SK-N-MC (cell line): ENCODE data around the gene RALGPS1.

Experiments used
- EZH2 ChIP-seq: fragments of 200-600 bp; sonication (generic); IDR thresholded peaks from one replicate; pipeline ENCODE4 v1.6.1; 2017; ENCODE audit warnings: antibody characterized with exemption
- POLR2AphosphoS5 ChIP-seq: IDR thresholded peaks from 2 replicates; pipeline ENCODE4 v1.6.1; 2012; ENCODE audit warnings: mild to moderate bottlenecking, low read depth, low read length, borderline replicate concordance

DNA sequence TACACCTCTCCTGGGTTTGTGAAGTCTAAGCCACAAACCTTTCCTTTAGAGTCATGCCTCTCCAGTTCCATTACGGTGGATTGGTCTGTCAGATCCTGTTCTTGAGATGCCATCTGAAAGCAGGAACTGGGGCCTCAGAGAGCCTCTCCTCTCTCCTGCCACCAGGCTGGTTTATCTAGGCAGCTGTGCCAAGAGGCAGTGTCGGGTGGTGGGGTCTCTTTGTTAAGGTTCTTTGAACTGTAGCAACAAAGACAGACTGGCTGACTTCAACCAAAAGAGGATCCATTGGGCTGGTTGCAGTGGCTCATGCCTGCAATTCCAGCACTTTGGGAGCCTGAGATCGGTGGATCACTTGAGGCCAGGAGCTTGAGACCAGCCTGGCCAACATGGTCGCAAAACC, 273.8 kb downstream of the RALGPS1 start:
- TF ChIP-seq POLR2AphosphoS5 (no peak), EZH2 (no peak)
